Suprapubic skin (tissue), 3 donors: ENCODE measurements around the gene NUP62.

Experiments used
- CTCF ChIP-seq, 2 donors: fragments of 200-600 bp in 1 of 2; fragments of 450-650 bp in 1 of 2; sonication (generic) in 1 of 2; IDR thresholded peaks; one replicate each; pipeline ENCODE4 v1.5.1; 2016 to 2019; ENCODE audit warnings: antibody characterized with exemption in 2 of 2, mild to moderate bottlenecking in 1 of 2, moderate library complexity in 1 of 2
- EP300 ChIP-seq: sonication (generic); formaldehyde crosslinking; IDR thresholded peaks from one replicate; pipeline ENCODE4 v1.6.1; 2017; ENCODE audit warnings: antibody characterized with exemption
- POLR2A ChIP-seq, 2 donors: fragments of 450-650 bp; IDR thresholded peaks; one replicate each; pipeline ENCODE4 v1.6.1; 2017; ENCODE audit warnings: antibody characterized with exemption in 2 of 2, mild to moderate bottlenecking in 2 of 2, moderate library complexity in 2 of 2

DNA sequence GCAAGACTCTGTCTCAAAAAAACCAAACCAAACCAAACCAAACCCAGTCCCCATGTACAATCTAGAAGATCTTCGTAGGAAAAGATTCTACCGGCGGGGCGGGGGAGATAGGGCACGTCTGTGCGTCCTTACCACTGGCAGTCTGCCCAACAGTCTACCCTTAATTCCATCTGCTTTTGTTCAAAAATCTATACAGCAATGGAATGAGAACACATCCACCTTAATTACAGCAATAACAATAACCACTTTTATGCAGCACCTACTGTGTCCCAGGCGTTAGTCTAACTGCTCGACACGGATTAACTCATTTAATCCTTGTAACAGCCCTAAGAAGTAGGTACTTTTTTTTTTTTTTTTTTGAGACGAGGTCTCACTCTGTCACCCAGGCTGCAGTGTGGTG is 2.8 kb downstream of the NUP62 start:
- TF ChIP-seq CTCF (IDR thresholded peaks at IDR 0.05) (no peak), POLR2A (IDR thresholded peaks at IDR 0.05) (no peak), EP300 (no peak)
